Neutrophil (primary cell): ENCODE data around the gene ZNF311.
"Not testable (repeated sequence)": the region's sequence is repeated elsewhere in the genome, so short reads cannot be mapped to it uniquely, and the experiment has no call there.

ENCODE experiments used
- H3K27ac ChIP-seq: fragments of 200-600 bp; sonication (generic); 2 replicates; pipeline ENCODE4 v1.5.1; 2016; ENCODE audit warnings: mild to moderate bottlenecking, moderate library complexity
- H3K27me3 ChIP-seq: fragments of 200-600 bp; sonication (generic); 2 replicates; pipeline ENCODE4 v1.6.0; 2016; ENCODE audit warnings: mild to moderate bottlenecking
- H3K36me3 ChIP-seq: fragments of 200-600 bp; sonication (generic); 2 replicates; pipeline ENCODE4 v1.5.1; 2017
- H3K4me1 ChIP-seq, 2 experiments: fragments of 200-600 bp in 1 of 2; sonication (generic) in 1 of 2; 1 replicate in 1 of 2; 2 replicates in 1 of 2; pipeline versions ENCODE4 v1.5.1 to v1.6.1; 2013 to 2016; ENCODE audit warnings: low read depth in 1 of 2, low read length in 1 of 2, mild to moderate bottlenecking in 1 of 2, moderate library complexity in 1 of 2; ENCODE audit not compliant: control insufficient read depth in 1 of 2, insufficient read depth in 1 of 2
- H3K4me3 ChIP-seq, 2 experiments: fragments of 200-600 bp in 1 of 2; sonication (generic) in 1 of 2; 1 replicate in 1 of 2; 2 replicates in 1 of 2; pipeline ENCODE4 v1.5.1; 2013 to 2016; ENCODE audit warnings: low read depth in 1 of 2, low read length in 1 of 2, mild to moderate bottlenecking in 1 of 2, moderate library complexity in 1 of 2
- H3K9me3 ChIP-seq: fragments of 200-600 bp; sonication (generic); 2 replicates; pipeline ENCODE4 v1.5.1; 2016
- TF ChIP-seq, protein P1 (sequence below): fragments of 200-600 bp; sonication (generic); IDR thresholded peaks from 2 replicates; pipeline ENCODE4 v1.5.1; 2016; ENCODE audit warnings: antibody characterized with exemption

The ZNF311 gene

DNA sequence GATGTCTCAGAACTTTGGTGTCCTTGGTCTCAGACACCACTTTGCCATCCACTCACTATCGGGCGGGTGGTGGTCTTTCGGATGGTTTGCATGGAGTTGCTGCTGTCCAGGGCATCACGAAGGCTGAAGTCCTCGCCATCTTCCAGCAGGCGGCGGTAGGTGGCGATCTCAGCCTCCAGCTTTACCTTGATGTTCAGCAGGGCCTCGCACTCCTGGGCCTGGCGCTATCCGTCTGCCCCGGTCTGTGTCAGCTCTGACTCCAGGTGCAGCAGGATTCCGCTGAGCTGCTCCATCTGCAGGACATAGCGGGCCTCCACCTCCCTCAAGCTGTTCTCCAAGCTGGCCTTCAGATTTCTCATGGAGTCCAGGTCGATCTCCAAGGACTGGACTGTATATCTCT, 36.0 kb downstream of the ZNF311 start:
- Histone ChIP-seq H3K9me3 (no peaks in the 10 kb centered on the region), H3K4me1 (no peaks in the 10 kb centered on the region), H3K27ac (no peak overlapping the region), H3K36me3 (no peaks in the 10 kb centered on the region), H3K27me3 (peaks cover 4% of the 10 kb centered on the region), H3K4me3 (no peak overlapping the region)
- TF ChIP-seq, protein P1, sequence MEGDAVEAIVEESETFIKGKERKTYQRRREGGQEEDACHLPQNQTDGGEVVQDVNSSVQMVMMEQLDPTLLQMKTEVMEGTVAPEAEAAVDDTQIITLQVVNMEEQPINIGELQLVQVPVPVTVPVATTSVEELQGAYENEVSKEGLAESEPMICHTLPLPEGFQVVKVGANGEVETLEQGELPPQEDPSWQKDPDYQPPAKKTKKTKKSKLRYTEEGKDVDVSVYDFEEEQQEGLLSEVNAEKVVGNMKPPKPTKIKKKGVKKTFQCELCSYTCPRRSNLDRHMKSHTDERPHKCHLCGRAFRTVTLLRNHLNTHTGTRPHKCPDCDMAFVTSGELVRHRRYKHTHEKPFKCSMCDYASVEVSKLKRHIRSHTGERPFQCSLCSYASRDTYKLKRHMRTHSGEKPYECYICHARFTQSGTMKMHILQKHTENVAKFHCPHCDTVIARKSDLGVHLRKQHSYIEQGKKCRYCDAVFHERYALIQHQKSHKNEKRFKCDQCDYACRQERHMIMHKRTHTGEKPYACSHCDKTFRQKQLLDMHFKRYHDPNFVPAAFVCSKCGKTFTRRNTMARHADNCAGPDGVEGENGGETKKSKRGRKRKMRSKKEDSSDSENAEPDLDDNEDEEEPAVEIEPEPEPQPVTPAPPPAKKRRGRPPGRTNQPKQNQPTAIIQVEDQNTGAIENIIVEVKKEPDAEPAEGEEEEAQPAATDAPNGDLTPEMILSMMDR, result no peak

- TF ChIP-seq, protein P1, result no peak
- Histone ChIP-seq H3K4me1 (no peaks in the 10 kb centered on the region), H3K27ac (no peak overlapping the region), H3K9me3 (no peaks in the 10 kb centered on the region), H3K4me3 (no peak overlapping the region), H3K27me3 (peaks cover 4% of the 10 kb centered on the region), H3K36me3 (no peaks in the 10 kb centered on the region)
Observed at GRCh38 chr6:28968476-28968875, 36.6 kb downstream of the ZNF311 start.

GRCh38 chr6:28965706-28966105, 39.4 kb downstream of the ZNF311 start:
- H3K36me3 ChIP-seq, result no peaks in the 10 kb centered on the region
- TF ChIP-seq, protein P1, result no peak
- no peak overlapping the region for H3K27ac ChIP-seq
- H3K4me1 ChIP-seq, result no peaks in the 10 kb centered on the region
- no peak overlapping the region for H3K4me3 ChIP-seq
- no peaks in the 10 kb centered on the region for H3K9me3 ChIP-seq
- H3K27me3 ChIP-seq, result peaks cover 4% of the 10 kb centered on the region

- H3K27me3 ChIP-seq, result peaks cover 14% of the 10 kb centered on the region
- no peaks in the 10 kb centered on the region for H3K9me3 ChIP-seq
- no peak overlapping the region for H3K4me3 ChIP-seq
- TF ChIP-seq, protein P1, result no peak
- no peak overlapping the region for H3K27ac ChIP-seq
- H3K4me1 ChIP-seq, result no peaks in the 10 kb centered on the region
- no peaks in the 10 kb centered on the region for H3K36me3 ChIP-seq
Observed at GRCh38 chr6:28960846-28961500, 44.1 kb downstream of the ZNF311 start.

DNA sequence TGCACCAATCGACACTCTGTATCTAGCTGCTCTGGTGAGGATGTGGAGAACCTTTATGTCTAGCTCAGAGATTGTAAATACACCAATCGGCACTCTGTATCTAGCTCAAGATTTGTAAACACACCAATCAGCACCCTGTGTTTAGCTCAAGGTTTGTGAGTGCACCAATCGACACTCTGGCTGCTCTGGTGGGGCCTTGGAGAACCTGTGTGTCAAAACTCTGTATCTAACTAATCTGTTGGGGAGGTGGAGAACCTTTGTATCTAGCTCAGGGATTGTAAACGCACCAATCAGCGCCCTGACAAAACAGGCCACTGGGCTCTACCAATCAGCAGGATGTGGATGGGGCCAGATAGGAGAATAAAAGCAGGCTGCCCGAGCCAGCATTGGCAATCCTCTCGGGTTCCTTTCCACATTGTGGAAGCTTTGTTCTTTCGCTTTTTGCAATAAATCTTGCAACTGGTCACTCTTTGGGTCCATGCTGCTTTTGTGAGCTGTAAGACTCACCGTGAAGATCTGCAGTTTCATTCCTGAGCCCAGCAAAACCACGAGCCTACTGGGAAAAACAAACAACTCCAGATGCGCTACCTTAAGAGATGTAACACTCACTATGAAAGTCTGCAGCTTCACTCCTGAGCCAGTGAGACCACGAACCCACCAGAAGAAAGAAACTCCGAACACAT, 46.4 kb downstream of the ZNF311 start:
- H3K4me1 ChIP-seq, H3K4me3 ChIP-seq, H3K9me3 ChIP-seq, H3K27ac ChIP-seq, H3K36me3 ChIP-seq: not testable (repeated sequence)
- H3K27me3 ChIP-seq, result peaks cover 36% of the 10 kb centered on the region

DNA sequence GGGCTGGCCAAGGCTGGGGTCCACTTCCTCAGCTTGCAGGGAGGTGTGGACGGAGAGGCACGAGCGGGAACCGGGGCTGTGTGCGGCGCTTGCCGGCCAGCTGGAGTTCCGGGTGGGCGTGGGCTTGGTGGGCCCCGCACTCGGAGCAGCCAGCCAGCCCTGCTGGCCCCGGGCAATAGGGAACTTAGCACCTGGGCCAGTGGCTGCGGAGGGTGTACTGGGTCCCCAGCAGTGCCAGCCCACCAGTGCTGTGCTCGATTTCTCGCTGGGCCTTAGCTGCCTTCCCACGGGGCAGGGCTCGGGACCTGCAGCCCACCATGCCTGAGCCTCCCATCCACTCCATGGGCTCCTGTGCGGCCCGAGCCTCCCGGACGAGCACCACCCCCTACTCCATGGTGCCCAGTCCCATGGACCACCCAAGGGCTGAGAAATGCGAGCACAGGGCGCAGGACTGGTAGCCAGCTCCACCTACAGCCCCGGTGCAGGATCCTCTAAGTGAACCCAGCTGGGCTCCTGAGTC, 47.3 kb downstream of the ZNF311 start:
- not testable (repeated sequence) for H3K27ac ChIP-seq, H3K9me3 ChIP-seq, H3K4me3 ChIP-seq, H3K36me3 ChIP-seq
- H3K27me3 ChIP-seq, result peaks cover 45% of the 10 kb centered on the region
- peaks cover 0 to 12% of the 10 kb centered on the region in 2 experiments for H3K4me1 ChIP-seq
